ENCODE results near the gene THOC7.

DNA sequence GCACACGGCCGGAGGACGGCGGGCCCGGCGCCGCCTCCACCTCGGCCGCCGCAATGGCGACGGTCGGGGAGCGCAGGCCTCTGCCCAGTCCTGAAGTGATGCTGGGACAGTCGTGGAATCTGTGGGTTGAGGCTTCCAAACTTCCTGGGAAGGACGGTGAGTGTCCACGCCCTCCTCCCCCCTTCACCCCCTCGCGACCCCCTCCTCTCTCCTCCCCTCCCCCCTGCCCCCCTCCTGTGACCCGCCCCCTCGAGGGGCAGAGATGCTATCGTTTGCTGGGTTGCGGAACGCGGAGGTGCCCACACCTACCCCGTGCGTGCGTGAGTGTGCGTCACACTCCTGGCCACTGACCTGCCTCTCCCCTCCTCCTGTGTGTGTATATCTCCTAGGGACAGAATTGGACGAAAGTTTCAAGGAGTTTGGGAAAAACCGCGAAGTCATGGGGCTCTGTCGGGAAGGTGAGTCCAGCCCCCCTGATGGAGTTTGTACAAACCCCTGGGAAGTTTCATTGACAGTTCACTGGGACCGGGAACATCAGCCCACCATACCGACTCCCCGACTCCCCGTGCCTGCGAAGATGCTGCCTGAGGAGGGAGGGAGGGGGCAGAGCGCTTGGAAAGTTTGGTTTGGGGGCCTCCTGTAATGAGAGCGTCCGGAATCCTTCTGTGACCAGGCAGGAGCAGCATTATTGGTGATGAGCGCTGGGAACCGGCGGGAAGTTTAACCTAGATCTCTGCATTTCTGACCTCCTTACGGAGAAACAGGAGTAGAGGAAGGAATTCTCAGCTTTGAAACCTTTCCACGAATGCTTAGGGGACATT, 49.4 kb upstream of the THOC7 start:
- TF ChIP-seq, protein P1, sequence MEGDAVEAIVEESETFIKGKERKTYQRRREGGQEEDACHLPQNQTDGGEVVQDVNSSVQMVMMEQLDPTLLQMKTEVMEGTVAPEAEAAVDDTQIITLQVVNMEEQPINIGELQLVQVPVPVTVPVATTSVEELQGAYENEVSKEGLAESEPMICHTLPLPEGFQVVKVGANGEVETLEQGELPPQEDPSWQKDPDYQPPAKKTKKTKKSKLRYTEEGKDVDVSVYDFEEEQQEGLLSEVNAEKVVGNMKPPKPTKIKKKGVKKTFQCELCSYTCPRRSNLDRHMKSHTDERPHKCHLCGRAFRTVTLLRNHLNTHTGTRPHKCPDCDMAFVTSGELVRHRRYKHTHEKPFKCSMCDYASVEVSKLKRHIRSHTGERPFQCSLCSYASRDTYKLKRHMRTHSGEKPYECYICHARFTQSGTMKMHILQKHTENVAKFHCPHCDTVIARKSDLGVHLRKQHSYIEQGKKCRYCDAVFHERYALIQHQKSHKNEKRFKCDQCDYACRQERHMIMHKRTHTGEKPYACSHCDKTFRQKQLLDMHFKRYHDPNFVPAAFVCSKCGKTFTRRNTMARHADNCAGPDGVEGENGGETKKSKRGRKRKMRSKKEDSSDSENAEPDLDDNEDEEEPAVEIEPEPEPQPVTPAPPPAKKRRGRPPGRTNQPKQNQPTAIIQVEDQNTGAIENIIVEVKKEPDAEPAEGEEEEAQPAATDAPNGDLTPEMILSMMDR (IDR thresholded peaks at IDR 0.05; ENCODE audit: low read depth, low read length), result no peak
- TF ChIP-seq POLR2A (IDR thresholded peaks at IDR 0.05; ENCODE audit: extremely low read depth, insufficient read length) (no peak), MYC (IDR thresholded peaks at IDR 0.05; ENCODE audit: low read depth, low read length) (no peak)
- TF ChIP-seq, protein P2, sequence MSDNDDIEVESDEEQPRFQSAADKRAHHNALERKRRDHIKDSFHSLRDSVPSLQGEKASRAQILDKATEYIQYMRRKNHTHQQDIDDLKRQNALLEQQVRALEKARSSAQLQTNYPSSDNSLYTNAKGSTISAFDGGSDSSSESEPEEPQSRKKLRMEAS (IDR thresholded peaks at IDR 0.05; ENCODE audit: low read depth, low read length), result no peak
